ENCODE data around the gene HCN4.

DNA sequence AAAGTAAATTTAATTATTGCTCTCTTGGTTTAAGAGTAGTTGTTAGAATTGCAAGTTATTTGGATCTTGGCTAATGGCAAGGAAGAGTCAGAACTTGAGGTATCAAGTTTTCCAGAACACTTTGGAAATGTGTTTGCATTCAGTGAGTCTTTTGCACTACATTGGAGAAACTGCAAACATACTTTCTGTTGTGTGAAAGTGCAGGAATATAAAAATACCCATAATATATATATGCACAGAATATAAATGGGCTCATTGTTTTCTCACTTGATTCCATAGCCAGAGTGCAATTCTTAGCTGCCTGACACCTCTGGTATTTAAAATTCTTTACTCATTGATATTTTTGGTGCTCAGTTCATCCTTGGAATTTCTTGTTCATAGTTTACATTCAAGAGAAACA lies 92.9 kb downstream of the HCN4 start:
- TF ChIP-seq EZH2 (IDR thresholded peaks at IDR 0.05; ENCODE audit: insufficient read depth, poor library complexity, severe bottlenecking), result no peak
- TF ChIP-seq EZH2phosphoT487 (IDR thresholded peaks at IDR 0.05; ENCODE audit: insufficient read depth, low read depth), result no peak
